A172 (cell line): ENCODE measurements around the gene LTO1. TPM values are rescaled to one million over a fixed set of nuclear protein-coding genes. Genes with fewer than 3 reads are reported as not detected.
"Not testable (repeated sequence)": the region's sequence is repeated elsewhere in the genome, so short reads cannot be mapped to it uniquely, and the experiment has no call there.

ENCODE experiments used
- DNase-seq: peaks from one replicate; pipeline ENCODE4 v3.0.0-alpha.2; 2015; ENCODE audit warnings: low spot score
- total RNA-seq: library from RNA; depleted of rRNA; stranded (reverse); fragments of >200 nt; shearing (Covaris generic); gene quantifications from 2 replicates; pipeline ENCODE4 v1.2.3, GENCODE V29; 2014

The LTO1 gene
- total RNA-seq, 1 experiment from 2014 or later: 16.0 TPM

DNA sequence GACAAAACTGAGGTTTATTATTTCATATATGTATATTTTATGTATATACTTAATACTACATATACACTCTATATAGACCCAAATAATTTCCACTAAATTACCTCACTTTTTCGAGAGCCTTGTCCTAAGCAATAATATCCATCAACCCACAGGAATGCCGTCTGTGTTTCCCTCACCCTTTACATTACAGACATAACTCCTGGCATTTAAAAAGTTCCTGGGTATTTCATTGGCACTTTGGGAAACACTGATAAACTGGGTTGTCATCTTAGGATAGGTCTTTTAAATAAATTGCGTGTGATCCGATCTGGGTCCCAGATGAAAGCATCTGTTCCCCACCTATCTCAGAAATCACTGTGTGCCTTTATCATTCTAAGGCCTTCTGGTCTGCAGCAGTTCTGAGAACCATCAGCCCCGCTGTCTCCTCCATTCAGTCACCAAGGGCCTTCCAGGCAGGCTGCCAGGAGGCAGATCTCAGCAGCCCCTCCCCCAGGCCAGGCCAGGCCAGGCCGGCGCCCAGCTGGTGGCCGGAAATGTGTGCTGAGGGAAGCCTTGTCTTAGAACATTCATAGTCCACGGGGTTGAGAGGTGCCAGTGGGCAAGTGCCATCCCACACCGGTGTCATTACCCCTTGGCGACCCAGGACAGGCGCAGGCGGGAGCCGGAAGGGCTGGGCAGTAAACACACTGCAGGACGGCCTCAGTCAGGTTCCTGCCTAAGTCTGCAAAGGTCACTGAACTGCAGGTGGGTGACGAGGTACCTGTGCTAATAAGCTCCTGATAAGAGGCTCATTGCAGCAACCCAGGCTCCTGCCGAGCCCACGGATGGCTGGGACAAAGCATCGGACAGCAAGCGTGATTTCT lies 25.4 kb upstream of the LTO1 start:
- peak; percentile 84 for DNase-seq

- no peak for DNase-seq
Measured at GRCh38 chr11:69699213-69699612, 24.1 kb upstream of the LTO1 start.

GRCh38 chr11:69698362-69698761 lies 23.2 kb upstream of the LTO1 start:
- no peak for DNase-seq

GRCh38 chr11:69697861-69698260 lies 22.7 kb upstream of the LTO1 start:
- DNase-seq: no peak

DNA sequence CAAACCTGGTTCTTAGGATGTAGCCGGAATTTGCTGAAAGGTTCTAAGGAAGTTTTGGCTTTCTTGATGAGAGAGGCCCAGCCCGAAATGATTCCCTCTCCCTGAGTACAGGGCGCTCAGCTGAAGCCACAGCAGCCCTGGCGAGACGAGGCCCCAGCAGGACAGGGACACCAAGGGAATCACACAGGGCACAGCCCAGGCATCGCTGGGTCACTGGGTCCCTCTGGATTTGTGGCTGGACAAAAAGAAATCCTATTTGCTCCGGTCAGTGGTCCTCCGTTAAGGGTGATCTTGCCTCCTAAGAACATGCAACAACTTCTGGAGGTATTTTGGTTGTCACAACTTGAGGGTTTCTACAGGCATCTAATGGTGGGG lies 22.3 kb upstream of the LTO1 start:
- DNase-seq: no peak

- DNase-seq: no peak
Measured at GRCh38 chr11:69696749-69697468, 21.8 kb upstream of the LTO1 start.

DNA sequence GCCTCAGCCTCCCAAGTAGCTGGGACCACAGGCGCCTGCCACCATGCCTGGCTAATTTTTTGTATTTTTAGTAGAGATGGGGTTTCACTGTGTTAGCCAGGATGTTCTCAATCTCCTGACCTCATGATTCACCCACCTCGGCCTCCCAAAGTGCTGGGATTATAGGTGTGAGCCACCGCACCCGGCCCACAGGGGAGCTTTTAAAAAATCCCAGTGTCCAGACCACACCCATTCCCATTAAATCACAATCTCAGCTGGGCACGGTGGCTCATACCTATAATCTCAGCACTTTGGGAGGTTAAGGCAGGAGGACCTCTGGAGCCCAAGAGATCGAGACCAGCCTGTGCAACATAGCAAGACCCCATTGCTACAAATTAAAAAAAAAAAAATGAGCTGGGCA lies 20.8 kb upstream of the LTO1 start:
- not testable (repeated sequence) for DNase-seq

GRCh38 chr11:69695581-69695980 lies 20.4 kb upstream of the LTO1 start:
- no peak for DNase-seq

DNA sequence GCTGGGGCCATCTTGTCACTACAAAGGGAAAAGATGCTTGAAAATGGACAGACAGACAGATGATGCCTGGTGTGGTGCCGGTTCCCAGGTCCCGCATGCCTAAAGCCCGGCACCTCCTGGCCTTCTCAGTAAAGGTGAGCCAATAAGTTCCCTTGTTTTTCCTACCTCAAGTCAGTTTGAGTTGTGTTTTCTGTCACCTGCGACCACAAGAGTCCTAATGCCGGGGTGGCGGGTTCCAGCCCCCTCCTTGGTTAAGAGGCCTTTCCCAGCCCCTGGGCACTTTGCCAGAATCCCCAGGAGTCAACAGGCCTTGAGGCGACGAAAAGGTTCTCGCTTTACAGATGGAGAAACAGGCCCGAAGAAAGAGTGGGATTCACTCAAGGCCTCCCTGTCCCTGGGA lies 19.6 kb upstream of the LTO1 start:
- DNase-seq: no peak

GRCh38 chr11:69692422-69692821 lies 17.3 kb upstream of the LTO1 start:
- DNase-seq: no peak

- DNase-seq: no peak
Measured at GRCh38 chr11:69691463-69691862, 16.3 kb upstream of the LTO1 start.

DNA sequence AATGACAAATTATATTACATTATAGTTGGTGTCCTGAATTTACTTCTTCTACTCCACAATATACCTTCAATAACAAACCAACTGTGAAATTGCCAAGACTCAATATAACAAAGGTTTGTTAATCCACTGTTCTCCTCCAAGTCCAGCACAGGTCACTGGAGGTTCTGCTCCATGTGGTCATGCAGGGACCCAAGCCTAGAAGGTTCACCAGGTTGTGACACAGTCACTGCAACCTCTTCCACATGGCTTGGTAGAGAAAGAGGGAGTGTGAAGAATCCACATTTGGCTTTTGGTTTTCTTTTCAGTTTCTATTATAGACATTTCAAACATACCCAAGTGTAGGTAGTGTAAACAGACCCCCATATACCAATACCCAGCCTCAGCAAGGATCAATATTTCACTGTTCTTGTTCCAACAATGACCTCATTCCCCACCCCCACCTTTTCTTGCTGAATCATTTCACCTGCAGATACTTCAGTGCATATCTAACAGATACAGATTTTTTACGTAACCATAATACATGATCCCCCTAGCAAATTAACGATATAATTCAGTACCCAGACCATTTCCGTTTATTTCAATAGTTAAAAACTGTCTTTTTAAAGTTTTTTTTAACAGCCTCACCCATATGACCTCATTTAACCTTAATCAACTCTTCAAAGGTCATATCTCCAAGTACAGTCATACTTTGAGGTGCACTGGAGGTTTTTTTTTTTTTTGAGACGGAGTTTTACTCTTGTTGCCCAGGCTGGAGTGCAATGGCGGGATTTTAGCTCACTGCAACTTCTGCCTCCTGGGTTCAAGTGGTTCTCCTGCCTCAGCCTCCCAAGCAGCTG lies 14.5 kb upstream of the LTO1 start:
- no peak for DNase-seq

GRCh38 chr11:69687969-69688771 lies 13.0 kb upstream of the LTO1 start:
- not testable (repeated sequence) for DNase-seq

DNA sequence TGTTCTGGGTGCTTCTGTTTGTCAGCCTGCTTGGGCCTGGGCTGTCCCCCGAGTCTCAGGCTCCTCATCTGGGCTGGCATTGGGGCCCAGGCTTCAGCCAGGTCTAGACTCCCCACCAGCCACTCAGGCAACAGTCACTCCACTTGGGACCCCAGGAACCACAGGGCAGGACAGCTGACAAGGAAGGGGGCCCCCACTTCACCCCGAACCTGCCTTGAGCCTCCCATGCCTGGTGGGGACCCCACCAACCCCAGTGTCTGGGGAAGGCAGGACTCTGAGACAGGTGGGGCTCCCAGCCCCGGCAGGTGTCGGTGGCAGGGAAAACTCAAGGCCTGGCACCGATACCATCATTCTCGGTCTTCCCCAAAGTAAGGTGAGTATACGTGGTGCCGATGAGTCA lies 11.7 kb upstream of the LTO1 start:
- no peak for DNase-seq

- no peak for DNase-seq
Measured at GRCh38 chr11:69686452-69686851, 11.3 kb upstream of the LTO1 start.

DNA sequence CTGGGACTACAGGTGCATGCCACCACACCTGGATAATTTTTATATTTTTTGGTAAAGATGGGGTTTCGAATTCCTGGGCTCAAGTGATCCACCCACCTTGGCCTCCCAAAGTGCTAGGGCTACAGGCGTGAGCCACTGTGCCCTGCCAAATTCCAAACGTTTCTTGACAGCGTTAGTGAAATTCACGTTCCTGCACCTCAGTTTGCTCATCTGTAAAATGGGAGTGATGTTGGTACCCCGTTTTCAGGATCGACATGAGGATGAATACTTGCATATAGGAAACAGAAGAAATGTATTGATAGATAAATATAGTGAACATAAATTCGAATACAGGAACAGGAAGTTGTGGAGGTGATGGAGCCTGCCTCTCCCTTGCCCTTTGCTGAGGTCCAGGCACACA lies 10.2 kb upstream of the LTO1 start:
- no peak for DNase-seq

DNA sequence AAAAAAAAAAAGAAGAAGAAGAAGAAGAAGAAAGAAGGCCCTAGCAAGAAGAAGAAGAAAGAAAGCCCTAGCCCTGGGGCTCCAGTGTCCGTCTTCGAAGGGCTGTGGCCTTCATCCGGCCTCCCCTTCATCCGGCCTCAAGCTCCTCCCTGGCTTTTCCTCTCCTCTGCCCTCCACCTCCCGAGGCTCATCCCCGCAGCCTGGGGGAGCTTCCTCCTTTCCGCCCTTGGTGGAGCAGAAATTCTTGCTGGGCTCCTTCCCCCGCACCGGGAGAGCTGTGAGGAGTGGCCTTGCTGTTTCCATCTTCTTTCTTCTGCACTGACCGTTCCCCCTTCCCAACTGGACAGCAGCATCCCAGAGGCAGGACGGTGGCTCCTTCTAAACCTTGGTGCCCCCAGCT lies 9.5 kb upstream of the LTO1 start:
- no peak for DNase-seq

GRCh38 chr11:69683764-69684333 lies 8.7 kb upstream of the LTO1 start:
- peak; percentile 29 for DNase-seq

- DNase-seq: no peak
Measured at GRCh38 chr11:69682681-69683326, 7.7 kb upstream of the LTO1 start.

- DNase-seq: peak; percentile 43
Measured at GRCh38 chr11:69682221-69682620, 7.1 kb upstream of the LTO1 start.

GRCh38 chr11:69680688-69681087 lies 5.5 kb upstream of the LTO1 start:
- DNase-seq: no peak
